Brain microvascular endothelial cell (primary cell): ENCODE measurements around the gene TTC9.

Source experiments
- DNase-seq: peaks from one replicate; pipeline ENCODE4 v3.0.0-alpha.2; 2020
- H3K27ac ChIP-seq: fragments of 250-450 bp; sonication (Bioruptor Pico); 2 replicates; pipeline ENCODE4 v1.5.1; 2020; ENCODE audit warnings: mild to moderate bottlenecking, moderate library complexity
- H3K27me3 ChIP-seq: fragments of 250-450 bp; sonication (Bioruptor Pico); replicated peaks from 2 replicates; pipeline ENCODE4 v1.5.1; 2020; ENCODE audit warnings: mild to moderate bottlenecking
- H3K36me3 ChIP-seq: fragments of 250-450 bp; sonication (Bioruptor Pico); replicated peaks from 2 replicates; pipeline ENCODE4 v1.5.1; 2020; ENCODE audit warnings: mild to moderate bottlenecking
- H3K4me3 ChIP-seq: 2 replicates; pipeline ENCODE4 v1.5.1; 2011; ENCODE audit warnings: low read depth, mild to moderate bottlenecking, control low read depth, low read length, moderate library complexity
- CTCF ChIP-seq: IDR thresholded peaks from 2 replicates; pipeline ENCODE4 v1.5.1; 2011; ENCODE audit warnings: low read depth, mild to moderate bottlenecking, moderate library complexity, low read length, control low read depth, inconsistent platforms; ENCODE audit errors: missing control alignments
- in situ Hi-C: cut with HindIII; loops from 2 replicates; pipeline ENCODE4 v1.10.0; 2017; ENCODE audit warnings: low sequenced_read_pairs, low pct_ligation_motif_present

Gene TTC9

GRCh38 chr14:70663707-70664179 lies 22.0 kb downstream of the TTC9 start:
- DNase-seq = no peak
- TF ChIP-seq CTCF = no peak
- Histone ChIP-seq H3K4me3 (no peak overlapping the region), H3K36me3 (no peaks in the 10 kb centered on the region), H3K27ac (no peak overlapping the region), H3K27me3 (no peaks in the 10 kb centered on the region)
- in situ Hi-C loops = no loop called here

- in situ Hi-C loops = no loop called here
- no peak overlapping the region for H3K27ac ChIP-seq
- H3K27me3 ChIP-seq = no peaks in the 10 kb centered on the region
- H3K36me3 ChIP-seq = no peaks in the 10 kb centered on the region
- no peak overlapping the region for H3K4me3 ChIP-seq
- TF ChIP-seq CTCF = no peak
- DNase-seq = no peak
These were observed 23.2 kb downstream of the TTC9 start for GRCh38 chr14:70664698-70665447.

GRCh38 chr14:70665448-70666360 lies 24.0 kb downstream of the TTC9 start:
- H3K4me3 ChIP-seq = no peak overlapping the region
- no peak for TF ChIP-seq CTCF
- H3K27me3 ChIP-seq = no peaks in the 10 kb centered on the region
- H3K27ac ChIP-seq = no peak overlapping the region
- in situ Hi-C loops = no loop called here
- no peaks in the 10 kb centered on the region for H3K36me3 ChIP-seq
- DNase-seq = no peak

GRCh38 chr14:70666361-70666686 lies 24.6 kb downstream of the TTC9 start:
- in situ Hi-C loops = no loop called here
- Histone ChIP-seq H3K27ac (no peak overlapping the region), H3K4me3 (no peak overlapping the region), H3K36me3 (no peaks in the 10 kb centered on the region), H3K27me3 (no peaks in the 10 kb centered on the region)
- no peak for DNase-seq
- TF ChIP-seq CTCF = no peak

- Histone ChIP-seq H3K36me3 (no peaks in the 10 kb centered on the region), H3K27ac (no peak overlapping the region), H3K27me3 (no peaks in the 10 kb centered on the region), H3K4me3 (no peak overlapping the region)
- DNase-seq = no peak
- no peak for TF ChIP-seq CTCF
- in situ Hi-C loops = no loop called here
These were observed 29.4 kb downstream of the TTC9 start for GRCh38 chr14:70670992-70671651.
